Measurements from ENCODE around the gene SRP14.

SRP14 gene

DNA sequence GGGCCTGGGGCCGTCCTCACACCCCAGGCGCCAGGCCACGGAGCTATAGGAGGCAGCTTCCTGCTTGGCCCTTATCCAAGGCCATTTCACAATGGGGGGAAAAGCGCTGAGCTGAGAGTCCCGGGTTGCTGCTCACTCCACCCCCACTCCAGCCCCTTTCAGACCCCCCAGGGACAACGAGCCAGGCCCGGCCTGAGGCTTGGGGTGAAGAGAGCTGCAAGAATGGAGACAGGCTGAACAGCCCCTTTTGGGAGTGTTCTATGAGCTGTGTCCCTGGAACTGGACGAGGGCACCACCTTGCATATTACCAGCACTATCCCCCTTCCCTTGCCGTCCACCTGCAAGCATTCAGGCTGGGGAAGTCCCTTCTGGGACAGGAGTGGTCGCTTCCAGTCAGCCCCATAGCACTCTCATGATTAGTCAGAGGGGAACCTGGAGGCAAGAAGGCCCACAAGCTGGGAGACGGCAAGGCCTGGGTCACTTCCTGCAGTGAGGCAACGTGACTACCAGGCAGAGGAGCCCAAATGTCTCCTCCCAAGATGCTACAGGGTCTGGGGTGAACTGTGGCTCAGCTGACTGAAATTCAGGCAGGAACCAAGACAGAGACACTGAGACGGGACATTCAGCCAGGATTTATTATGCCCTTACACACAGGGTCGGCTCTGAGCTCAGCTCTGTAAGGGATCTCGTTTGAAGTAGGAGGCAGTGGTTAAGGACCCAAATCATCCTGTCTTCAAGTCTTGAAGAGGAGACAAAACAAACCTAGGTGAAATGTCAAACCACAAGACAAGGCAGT is 8.6 kb upstream of the SRP14 start:
- no peak for TF ChIP-seq CTCF (conservative IDR thresholded peaks at IDR 0.05; ENCODE audit: low read length)
- DNase-seq (ENCODE audit: low read depth): peak; percentile 65
- H3K4me3 ChIP-seq (ENCODE audit: low read length): no peak overlapping the region

GRCh38 chr15:40046721-40047414 is 7.9 kb upstream of the SRP14 start:
- peak; percentile 65 for DNase-seq (ENCODE audit: low read depth)
- H3K4me3 ChIP-seq (ENCODE audit: low read length): no peak overlapping the region
- TF ChIP-seq CTCF (conservative IDR thresholded peaks at IDR 0.05; ENCODE audit: low read length): no peak

DNA sequence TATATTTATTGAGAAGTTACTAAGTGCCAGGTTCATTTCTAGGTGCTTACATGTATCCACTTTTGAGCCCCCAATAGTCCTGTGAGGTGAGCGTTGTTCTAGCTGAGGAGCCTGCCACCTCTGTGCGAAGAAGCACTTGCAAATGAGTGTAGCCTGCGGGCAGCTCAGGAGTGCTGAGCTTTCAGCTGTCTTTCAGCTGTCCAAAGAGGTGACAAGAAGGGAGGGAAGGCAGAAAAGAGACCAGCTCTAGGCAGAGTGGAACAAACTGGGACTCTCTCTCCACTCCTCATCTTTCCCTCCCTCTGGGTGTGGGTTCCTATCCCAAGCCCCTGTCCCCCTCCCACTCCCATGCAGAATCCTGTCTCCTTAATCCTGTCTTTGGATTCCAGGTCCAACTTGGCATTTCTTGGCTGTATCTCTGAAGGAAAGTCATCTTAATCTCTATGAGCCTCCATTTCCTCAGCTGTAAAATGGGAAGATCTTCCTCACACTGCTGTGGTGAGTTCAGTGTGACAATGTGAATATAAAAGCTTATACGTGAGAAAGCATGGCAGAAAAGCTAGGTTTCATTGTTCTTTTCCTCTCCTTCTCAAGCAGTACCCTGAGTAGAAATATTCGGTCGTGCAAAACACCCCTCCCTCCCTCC is 6.7 kb upstream of the SRP14 start:
- no peak overlapping the region for H3K4me3 ChIP-seq (ENCODE audit: low read length)
- no peak for TF ChIP-seq CTCF (conservative IDR thresholded peaks at IDR 0.05; ENCODE audit: low read length)
- no peak for DNase-seq (ENCODE audit: low read depth)

GRCh38 chr15:40044717-40045571 is 6.0 kb upstream of the SRP14 start:
- H3K4me3 ChIP-seq (ENCODE audit: low read length): peak overlapping the region; percentile 14
- TF ChIP-seq CTCF (conservative IDR thresholded peaks at IDR 0.05; ENCODE audit: low read length): peak; percentile 85
- DNase-seq (ENCODE audit: low read depth): peak; percentile 79

DNA sequence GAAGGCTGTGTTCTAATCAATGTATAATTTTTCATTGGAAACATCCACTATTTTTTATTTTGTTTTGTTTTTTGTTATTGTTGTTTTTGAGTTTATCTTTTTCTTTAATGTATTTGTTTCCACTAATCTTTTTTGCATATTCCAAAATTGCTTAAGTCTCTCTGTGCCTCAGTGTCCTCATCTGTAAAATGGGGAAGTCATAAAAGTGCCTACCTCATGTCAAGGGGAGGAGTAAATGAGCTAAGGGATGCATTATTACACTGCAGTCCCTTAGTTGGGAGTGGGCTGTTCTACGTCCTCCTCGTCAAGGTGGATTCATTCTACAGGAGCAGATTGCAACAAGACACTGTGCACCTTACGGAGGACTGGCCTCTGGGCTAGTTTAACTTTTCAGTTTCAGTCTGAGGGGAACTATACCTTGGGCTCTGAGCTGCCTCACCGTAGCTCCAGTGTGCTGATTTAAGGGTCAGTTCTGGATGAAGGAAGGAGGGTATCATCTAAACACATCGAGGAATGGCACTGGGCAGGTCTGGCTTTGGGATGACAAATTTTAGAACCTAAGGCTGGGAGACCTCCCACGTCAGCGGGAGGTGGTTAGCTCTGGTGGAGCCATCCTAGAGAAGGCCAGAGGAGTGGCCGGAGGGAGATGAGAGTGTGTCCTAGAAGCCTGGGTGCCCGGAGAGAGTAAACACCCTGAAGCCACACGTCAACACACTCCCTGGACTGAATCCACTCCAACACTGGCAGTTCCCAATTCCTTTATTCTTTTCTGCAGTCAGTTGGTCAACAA is 5.1 kb upstream of the SRP14 start:
- no peak for DNase-seq (ENCODE audit: low read depth)
- H3K4me3 ChIP-seq (ENCODE audit: low read length): no peak overlapping the region
- TF ChIP-seq CTCF (conservative IDR thresholded peaks at IDR 0.05; ENCODE audit: low read length): no peak

GRCh38 chr15:40042791-40043320 is 3.9 kb upstream of the SRP14 start:
- TF ChIP-seq CTCF (conservative IDR thresholded peaks at IDR 0.05; ENCODE audit: low read length): no peak
- no peak overlapping the region for H3K4me3 ChIP-seq (ENCODE audit: low read length)
- no peak for DNase-seq (ENCODE audit: low read depth)

Measured in AG10803 (cell line).